SKM-1 (cell line): ENCODE measurements around the gene DBH.

Source experiments
- DNase-seq: peaks from one replicate; lab custom pipeline; 2025; ENCODE audit not compliant: unreplicated experiment; lab: John Stamatoyannopoulos, UW

The DBH gene

DNA sequence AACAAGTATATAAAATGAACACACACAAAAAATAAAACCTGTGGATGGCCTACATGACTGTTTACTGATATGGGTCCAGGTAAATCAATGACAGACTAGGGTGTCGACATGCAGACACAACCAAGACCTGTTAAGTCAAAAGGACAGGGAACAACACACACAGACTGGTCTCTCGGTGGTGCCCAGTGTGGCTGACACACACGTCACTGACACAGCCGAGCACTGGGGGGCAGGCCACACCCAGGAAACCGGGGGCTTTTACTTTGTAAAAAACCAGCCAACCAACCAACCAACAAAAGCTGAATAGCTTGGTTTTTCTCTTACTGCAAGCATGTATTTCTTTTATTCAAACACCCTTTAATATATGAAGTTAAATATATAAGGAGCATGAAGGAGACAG lies 31.9 kb upstream of the DBH start:
- DNase-seq, result no peak

DNA sequence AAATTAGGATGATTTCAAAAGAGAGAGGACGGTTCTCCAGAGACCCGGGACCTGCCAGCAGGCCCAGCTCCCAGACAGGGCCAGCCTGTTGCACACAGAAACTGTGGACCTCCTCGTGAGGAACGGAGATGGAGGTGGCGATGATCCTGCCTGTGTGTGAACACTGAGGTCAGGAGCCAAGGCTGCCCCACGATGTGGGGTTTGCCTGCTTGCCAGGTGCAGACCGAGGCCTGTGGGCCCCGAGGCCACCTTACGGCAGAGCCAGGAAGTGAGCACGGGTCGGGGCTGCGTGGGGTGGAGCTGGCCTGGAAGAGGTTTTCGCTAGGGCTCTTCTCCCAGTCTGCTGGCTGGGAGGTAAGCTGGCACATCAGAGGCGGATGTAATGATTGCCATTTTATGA lies 31.3 kb upstream of the DBH start:
- DNase-seq, result no peak

GRCh38 chr9:133605446-133605845 lies 30.7 kb upstream of the DBH start:
- no peak for DNase-seq

- no peak for DNase-seq
Observed at GRCh38 chr9:133605856-133606707, 30.1 kb upstream of the DBH start.

- DNase-seq, result no peak
Observed at GRCh38 chr9:133606708-133607025, 29.5 kb upstream of the DBH start.

DNA sequence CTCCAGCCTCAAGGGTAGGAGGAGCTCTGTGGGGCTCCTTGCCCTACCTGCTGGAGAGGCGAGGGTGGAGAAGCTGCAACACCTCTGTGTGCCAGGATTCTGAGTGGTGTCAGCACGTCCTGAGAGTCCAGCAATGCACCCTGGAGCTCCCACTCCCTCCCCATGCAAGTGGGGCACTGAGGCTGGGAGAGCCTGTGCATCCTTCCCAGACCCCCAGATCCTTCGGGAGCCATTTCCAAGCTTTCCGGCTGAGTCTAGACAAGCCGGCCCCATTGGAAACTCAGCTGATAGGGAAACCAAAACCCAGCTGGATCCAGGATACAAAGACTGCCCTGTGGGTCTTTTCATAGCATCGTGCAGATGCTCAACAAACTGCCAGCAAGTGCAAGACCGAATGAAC lies 28.8 kb upstream of the DBH start:
- DNase-seq, result no peak

DNA sequence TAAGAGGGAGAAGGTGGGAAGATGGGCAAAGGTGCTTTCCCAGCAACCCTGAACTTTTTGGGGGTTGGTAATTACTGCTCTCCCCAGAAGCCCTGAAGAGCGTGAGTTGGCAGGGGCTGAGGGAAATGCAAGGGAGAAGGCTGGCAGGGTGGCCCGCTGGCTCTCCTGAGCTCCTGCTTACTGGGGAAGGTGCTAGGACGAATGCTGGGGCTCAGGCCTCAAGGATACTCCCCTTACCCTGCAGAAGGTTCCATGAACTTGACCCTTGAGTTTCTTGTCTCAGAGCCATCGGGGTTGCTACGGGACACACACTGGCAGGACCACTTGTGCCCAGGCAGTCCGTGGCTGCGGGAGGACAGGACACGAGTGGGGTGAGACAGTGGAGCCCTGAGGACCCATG lies 28.2 kb upstream of the DBH start:
- no peak for DNase-seq

DNA sequence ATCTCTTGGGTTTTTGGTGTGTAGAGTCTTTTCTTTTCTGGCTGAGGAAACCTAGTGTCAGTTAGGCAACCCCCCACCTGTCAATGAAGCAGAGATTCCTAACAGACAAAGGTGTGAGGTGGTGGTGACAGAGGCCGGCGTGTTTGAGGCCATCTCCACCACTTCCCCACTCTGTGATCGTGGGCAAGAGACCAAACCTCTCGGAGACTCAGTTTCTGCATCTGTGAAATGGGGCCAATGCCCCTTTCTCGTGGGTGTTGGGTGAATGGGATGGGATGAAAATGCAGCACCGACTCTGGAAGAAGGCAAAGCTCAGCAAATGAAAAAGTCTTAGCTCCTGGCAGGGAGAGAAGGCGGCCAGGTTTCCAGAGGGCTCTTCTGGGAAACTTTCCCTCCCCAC lies 27.8 kb upstream of the DBH start:
- no peak for DNase-seq

- DNase-seq, result no peak
Observed at GRCh38 chr9:133608889-133609288, 27.3 kb upstream of the DBH start.

DNA sequence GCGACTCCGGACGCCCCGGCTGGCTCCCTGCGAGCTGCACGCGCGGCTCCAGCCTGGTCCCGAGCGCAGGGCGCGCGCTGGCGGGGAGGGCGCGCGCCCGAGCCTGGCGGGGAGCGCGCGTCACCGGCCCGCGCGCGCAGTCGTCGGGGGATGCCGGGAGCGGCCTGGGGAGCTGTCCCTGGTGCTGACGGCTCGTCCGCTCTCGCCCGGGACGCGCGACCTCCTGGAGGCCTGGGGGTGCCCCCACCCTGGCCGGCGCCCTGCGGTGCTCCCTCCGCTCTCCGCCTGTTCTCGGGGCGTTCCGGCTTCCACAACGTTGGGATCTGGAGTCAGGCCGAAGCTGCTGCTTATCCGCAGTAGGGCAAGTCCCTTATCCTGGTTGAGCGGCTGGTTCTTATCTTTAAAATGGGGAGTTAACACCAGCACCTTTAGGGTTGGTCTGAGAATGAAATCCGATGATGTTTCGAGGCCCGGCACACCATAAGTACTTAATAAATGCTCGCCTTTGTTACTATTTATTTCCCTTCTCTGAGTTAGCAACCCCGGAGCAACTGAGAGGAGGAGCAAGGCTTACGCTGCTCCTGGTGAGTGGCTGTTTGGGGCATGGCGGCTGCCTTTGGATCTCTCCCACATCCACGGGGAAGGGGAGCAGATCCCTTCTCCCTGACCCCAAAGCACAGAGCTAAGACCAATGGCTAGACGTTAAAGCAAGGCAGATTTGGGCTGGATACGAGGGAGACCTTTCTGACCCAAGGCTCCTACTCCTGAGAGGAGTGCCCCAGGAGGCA lies 26.7 kb upstream of the DBH start, which contains the start of gene FAM163B:
TSS of gene FAM163B (minus strand) at position 79 of the 788 bp plus-strand sequence. CDS start 29,166 bp downstream, outside the sequence.
- DNase-seq, result no peak

- DNase-seq, result no peak
Observed at GRCh38 chr9:133610845-133611244, 25.3 kb upstream of the DBH start.

DNA sequence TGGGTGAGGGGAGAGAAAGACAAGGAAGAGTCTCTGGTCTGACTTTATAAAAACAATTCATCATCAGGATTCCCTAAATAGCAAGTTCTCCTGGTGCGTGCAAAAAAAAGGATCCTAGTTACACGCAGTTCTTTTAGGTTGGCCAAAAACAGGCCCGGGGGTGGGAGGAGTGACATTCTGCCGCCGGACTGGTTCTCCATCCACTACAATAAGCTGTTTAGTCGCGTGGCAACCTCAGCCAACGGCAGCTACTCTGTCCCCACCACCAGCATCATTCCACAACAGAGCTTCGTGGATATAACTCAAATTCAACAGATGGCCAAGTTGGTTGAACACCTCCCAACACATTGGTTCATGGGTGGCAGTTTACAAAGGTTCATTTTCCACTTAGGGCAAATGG lies 24.1 kb upstream of the DBH start:
- DNase-seq, result no peak

DNA sequence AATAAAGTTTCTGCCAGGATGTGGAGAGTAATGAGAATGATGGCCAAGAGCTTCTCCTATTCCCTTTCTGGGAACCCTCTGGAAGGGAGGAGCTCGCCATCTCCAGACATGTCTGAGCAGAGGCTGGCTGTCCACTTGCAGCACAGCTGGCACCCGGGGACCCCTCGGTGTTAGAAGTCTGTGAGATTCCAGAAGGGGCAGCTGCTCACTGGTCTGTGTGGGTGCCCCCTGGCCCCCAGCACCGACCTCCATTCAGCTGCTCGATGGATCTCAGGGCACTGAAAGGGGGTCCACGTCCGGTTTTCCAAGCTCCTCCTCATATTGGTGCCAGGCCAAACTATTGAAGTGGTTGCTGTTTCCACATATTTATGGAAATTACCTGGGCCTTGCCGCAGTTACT lies 23.3 kb upstream of the DBH start:
- DNase-seq, result no peak

DNA sequence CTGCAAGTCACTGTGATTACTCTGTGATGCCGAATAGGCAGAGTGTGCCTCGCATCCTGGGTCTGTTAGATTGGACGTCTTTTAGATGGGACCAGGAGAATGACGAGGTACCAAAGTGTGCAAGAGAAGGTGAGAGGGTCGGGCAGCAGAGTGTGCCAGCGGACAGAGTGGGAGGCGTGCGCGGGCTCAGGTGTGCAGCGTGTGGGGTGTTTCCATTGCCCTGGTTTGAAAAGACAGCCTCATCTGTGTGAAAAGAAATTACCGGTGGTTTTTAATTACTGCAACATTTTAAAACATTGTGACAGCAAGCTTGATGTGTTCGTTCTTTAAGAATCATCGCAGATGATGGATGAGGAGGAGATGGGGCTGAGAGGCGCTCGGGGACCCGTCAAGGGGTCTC lies 22.7 kb upstream of the DBH start:
- no peak for DNase-seq

DNA sequence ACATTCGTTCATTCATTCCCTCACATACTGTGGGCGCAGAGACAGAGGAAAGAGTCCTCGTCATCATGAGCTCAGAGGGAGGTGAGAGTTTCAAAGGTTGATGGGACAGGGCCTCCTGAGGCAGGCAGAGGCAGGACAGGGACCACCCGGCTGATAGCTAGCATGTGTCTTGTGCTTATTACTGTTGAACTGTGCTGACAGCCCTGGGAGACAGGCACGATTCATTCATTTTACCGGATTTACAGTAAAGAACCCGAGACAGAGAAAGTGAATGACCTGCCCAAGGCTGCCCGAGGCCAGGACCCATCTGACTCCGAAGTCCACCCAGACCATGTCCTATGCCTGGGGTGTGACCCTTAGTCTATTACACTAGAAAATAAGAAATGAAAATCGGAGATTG lies 22.1 kb upstream of the DBH start:
- no peak for DNase-seq

- DNase-seq, result no peak
Observed at GRCh38 chr9:133614678-133615077, 21.5 kb upstream of the DBH start.

DNA sequence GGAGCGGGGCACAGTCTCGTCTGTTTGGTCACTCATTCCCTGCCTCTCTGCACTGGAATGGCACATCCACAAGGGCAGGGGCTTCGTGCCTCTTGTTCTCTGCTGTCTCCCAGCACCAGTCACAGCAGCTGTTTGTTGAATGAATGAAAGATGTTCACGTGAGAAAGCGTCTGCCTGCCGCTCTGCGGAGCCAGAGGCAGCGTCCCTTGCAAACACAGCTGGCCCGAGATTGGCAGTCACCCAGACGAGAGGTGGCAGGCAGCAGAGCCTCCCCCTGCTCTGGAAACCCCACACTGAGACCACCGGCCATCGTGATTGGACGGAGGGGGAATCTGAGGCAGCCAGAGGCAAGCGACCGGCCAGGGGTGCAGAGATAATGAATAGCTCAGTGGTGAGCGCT lies 21.0 kb upstream of the DBH start:
- no peak for DNase-seq

- no peak for DNase-seq
Observed at GRCh38 chr9:133615606-133616188, 20.5 kb upstream of the DBH start.

- DNase-seq, result no peak
Observed at GRCh38 chr9:133616643-133617405, 19.3 kb upstream of the DBH start.

GRCh38 chr9:133618726-133619125 lies 17.4 kb upstream of the DBH start:
- no peak for DNase-seq

DNA sequence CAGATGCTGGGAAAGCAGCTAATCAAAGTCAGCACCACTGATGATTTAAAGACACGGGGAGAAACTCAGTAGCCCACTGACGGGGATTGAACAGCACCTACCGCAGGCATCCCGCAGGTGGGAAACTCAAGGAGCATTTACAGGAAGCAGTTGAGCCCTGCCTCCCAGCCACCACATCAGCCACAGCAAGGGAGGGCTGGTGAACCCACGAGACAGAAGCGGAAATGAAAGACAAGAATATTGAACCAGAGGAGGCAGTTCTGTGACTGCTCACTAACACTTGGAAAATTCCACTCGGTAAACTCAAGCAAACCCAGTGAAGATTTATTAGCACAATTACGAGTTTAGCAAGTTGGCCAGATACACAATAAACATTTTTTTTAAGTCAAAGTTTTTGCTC lies 16.4 kb upstream of the DBH start:
- no peak for DNase-seq
